Chondrocyte (in vitro differentiated cells): ENCODE data around the gene HMX2. TPM values are rescaled to one million over a fixed set of nuclear protein-coding genes. Genes with fewer than 3 reads are reported as not detected.

Experiments
- DNase-seq: peaks from one replicate; pipeline ENCODE4 v3.0.0; 2021; ENCODE audit warnings: mixed read lengths, low spot score
- H3K27ac Mint-ChIP-seq: one replicate; pipeline ENCODE4 v1.8.0; 2021; ENCODE audit warnings: mild to moderate bottlenecking, moderate library complexity, mixed read lengths; ENCODE audit not compliant: unreplicated experiment
- H3K27me3 Mint-ChIP-seq: 2 replicates; pipeline ENCODE4 v1.8.0; 2021; ENCODE audit warnings: low read depth, mixed read lengths
- H3K36me3 Mint-ChIP-seq: 2 replicates; pipeline ENCODE4 v1.8.0; 2021; ENCODE audit warnings: low read depth, mixed read lengths
- H3K4me1 Mint-ChIP-seq: 2 replicates; pipeline ENCODE4 v1.8.0; 2021; ENCODE audit warnings: low read depth, mild to moderate bottlenecking, mixed read lengths
- H3K4me3 Mint-ChIP-seq: one replicate; pipeline ENCODE4 v1.8.0; 2021; ENCODE audit warnings: mild to moderate bottlenecking, moderate library complexity, mixed read lengths; ENCODE audit not compliant: unreplicated experiment
- H3K9me3 Mint-ChIP-seq: 2 replicates; pipeline ENCODE4 v1.8.0; 2021; ENCODE audit warnings: low read depth, mixed read lengths
- CTCF ChIP-seq: fragments of 200-600 bp; sonication (generic); IDR thresholded peaks from 2 replicates; pipeline ENCODE4 v1.5.0; 2021; ENCODE audit warnings: antibody characterized with exemption, mild to moderate bottlenecking, moderate library complexity
- total RNA-seq: library from RNA; stranded (reverse); gene quantifications from 3 replicates; pipeline ENCODE4 v1.2.1, GENCODE V29; 2021

HMX2 gene
- total RNA-seq, 1 donor from 2014 or later: not detected

GRCh38 chr10:123143162-123143824 lies 4.6 kb upstream of the HMX2 start:
- TF ChIP-seq CTCF: no peak

GRCh38 chr10:123143825-123144168 lies 4.1 kb upstream of the HMX2 start:
- Mint-ChIP-seq H3K9me3 (no peaks in the 10 kb centered on the region), H3K4me3 (no peak overlapping the region), H3K27ac (no peak overlapping the region), H3K27me3 (peaks cover 83% of the 10 kb centered on the region), H3K36me3 (peaks cover 6% of the 10 kb centered on the region), H3K4me1 (peaks cover 11% of the 10 kb centered on the region)
- TF ChIP-seq CTCF: no peak
- DNase-seq: no peak

More at GRCh38 chr10:123143162-123143824, 4.6 kb upstream of the HMX2 start:
- H3K36me3 Mint-ChIP-seq: peaks cover 7% of the 10 kb centered on the region
- peaks cover 9% of the 10 kb centered on the region for H3K4me1 Mint-ChIP-seq
- H3K9me3 Mint-ChIP-seq: no peaks in the 10 kb centered on the region
- H3K4me3 Mint-ChIP-seq: no peak overlapping the region
- peaks cover 85% of the 10 kb centered on the region for H3K27me3 Mint-ChIP-seq
- no peak for DNase-seq
- no peak overlapping the region for H3K27ac Mint-ChIP-seq

GRCh38 chr10:123144697-123145541 lies 3.0 kb upstream of the HMX2 start:
- Mint-ChIP-seq H3K27ac (no peak overlapping the region), H3K36me3 (peaks cover 6% of the 10 kb centered on the region), H3K27me3 (peaks cover 79% of the 10 kb centered on the region), H3K4me3 (no peak overlapping the region), H3K4me1 (peaks cover 8% of the 10 kb centered on the region), H3K9me3 (no peaks in the 10 kb centered on the region)
- DNase-seq: no peak
- TF ChIP-seq CTCF: no peak

- no peaks in the 10 kb centered on the region for H3K9me3 Mint-ChIP-seq
- no peak for DNase-seq
- peaks cover 13% of the 10 kb centered on the region for H3K4me1 Mint-ChIP-seq
- peaks cover 79% of the 10 kb centered on the region for H3K27me3 Mint-ChIP-seq
- no peak overlapping the region for H3K4me3 Mint-ChIP-seq
- no peak overlapping the region for H3K27ac Mint-ChIP-seq
- TF ChIP-seq CTCF: no peak
- H3K36me3 Mint-ChIP-seq: peaks cover 6% of the 10 kb centered on the region
Measured at GRCh38 chr10:123145542-123146012, 2.4 kb upstream of the HMX2 start.

GRCh38 chr10:123146013-123146893 lies 1.7 kb upstream of the HMX2 start:
- Mint-ChIP-seq H3K4me3 (no peak overlapping the region), H3K9me3 (no peaks in the 10 kb centered on the region), H3K4me1 (peaks cover 15% of the 10 kb centered on the region), H3K36me3 (peaks cover 6% of the 10 kb centered on the region), H3K27me3 (peaks cover 78% of the 10 kb centered on the region), H3K27ac (no peak overlapping the region)
- TF ChIP-seq CTCF: no peak
- DNase-seq: no peak
